IPS-20b (cell line): ENCODE data around the gene KCNMB1.

Experiments
- H3K27ac ChIP-seq: one replicate; pipeline ENCODE4 v1.5.1; 2013; ENCODE audit warnings: low read length
- H3K27me3 ChIP-seq: 2 replicates; pipeline ENCODE4 v1.6.1; 2013; ENCODE audit warnings: mild to moderate bottlenecking, low read length, inconsistent platforms; ENCODE audit not compliant: insufficient read depth
- H3K36me3 ChIP-seq: 2 replicates; pipeline ENCODE4 v1.6.1; 2013; ENCODE audit warnings: low read depth, mild to moderate bottlenecking, inconsistent platforms, low read length, moderate library complexity; ENCODE audit not compliant: insufficient read depth
- H3K4me1 ChIP-seq: 2 replicates; pipeline ENCODE4 v1.6.1; 2013; ENCODE audit warnings: mild to moderate bottlenecking, control low read depth, inconsistent platforms, low read length, moderate library complexity; ENCODE audit not compliant: insufficient read depth
- H3K4me3 ChIP-seq: 2 replicates; pipeline ENCODE4 v1.5.1; 2013; ENCODE audit warnings: mild to moderate bottlenecking, low read length, inconsistent platforms
- H3K9ac ChIP-seq: 2 replicates; pipeline ENCODE4 v1.6.1; 2013; ENCODE audit warnings: low read depth, mild to moderate bottlenecking, inconsistent platforms, low read length, moderate library complexity
- H3K9me3 ChIP-seq: 2 replicates; pipeline ENCODE4 v1.6.1; 2013; ENCODE audit warnings: mild to moderate bottlenecking, low read depth, low read length, inconsistent platforms; ENCODE audit not compliant: insufficient read depth

KCNMB1 gene

GRCh38 chr5:170427672-170428236, 38.6 kb upstream of the KCNMB1 start:
- H3K27me3 ChIP-seq = no peaks in the 10 kb centered on the region
- no peaks in the 10 kb centered on the region for H3K4me1 ChIP-seq
- no peaks in the 10 kb centered on the region for H3K36me3 ChIP-seq
- no peak overlapping the region for H3K27ac ChIP-seq
- H3K9ac ChIP-seq = no peak overlapping the region
- no peaks in the 10 kb centered on the region; the same call in 1 of the 2 replicates for H3K9me3 ChIP-seq
- H3K4me3 ChIP-seq = no peak overlapping the region

DNA sequence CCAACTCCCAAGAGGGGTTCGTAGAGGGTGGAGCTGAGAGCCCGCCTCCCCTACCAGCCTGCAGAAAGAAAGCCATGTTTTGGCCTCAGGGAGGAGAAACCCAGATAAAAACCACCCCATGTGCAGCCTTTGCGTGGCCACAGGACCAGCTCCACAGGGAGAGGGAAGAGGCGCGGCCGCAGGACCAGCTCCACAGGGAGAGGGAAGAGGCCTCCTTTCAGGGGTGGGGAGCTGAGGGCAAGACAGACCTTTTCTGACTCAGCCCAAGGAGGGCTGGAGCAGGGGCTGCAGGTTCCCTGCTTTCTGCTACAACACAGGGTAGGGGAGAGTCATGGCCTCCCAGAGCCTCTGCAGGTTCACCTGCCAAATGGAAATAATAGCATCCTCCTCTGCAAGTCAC, 37.6 kb upstream of the KCNMB1 start:
- no peak overlapping the region for H3K4me3 ChIP-seq
- H3K36me3 ChIP-seq = no peaks in the 10 kb centered on the region
- H3K9me3 ChIP-seq = no peaks in the 10 kb centered on the region
- no peak overlapping the region for H3K9ac ChIP-seq
- no peak overlapping the region for H3K27ac ChIP-seq
- H3K27me3 ChIP-seq = no peaks in the 10 kb centered on the region
- no peaks in the 10 kb centered on the region for H3K4me1 ChIP-seq

GRCh38 chr5:170426149-170426767, 37.1 kb upstream of the KCNMB1 start:
- H3K9ac ChIP-seq = no peak overlapping the region

GRCh38 chr5:170425731-170426130, 36.6 kb upstream of the KCNMB1 start:
- Histone ChIP-seq H3K9ac (no peak overlapping the region), H3K27ac (no peak overlapping the region), H3K9me3 (no peaks in the 10 kb centered on the region), H3K36me3 (no peaks in the 10 kb centered on the region), H3K4me1 (no peaks in the 10 kb centered on the region), H3K27me3 (no peaks in the 10 kb centered on the region), H3K4me3 (no peak overlapping the region)

More at GRCh38 chr5:170426149-170426767, 37.1 kb upstream of the KCNMB1 start:
- no peaks in the 10 kb centered on the region for H3K27me3 ChIP-seq
- H3K4me1 ChIP-seq = no peaks in the 10 kb centered on the region
- no peak overlapping the region for H3K27ac ChIP-seq
- no peaks in the 10 kb centered on the region for H3K36me3 ChIP-seq
- no peaks in the 10 kb centered on the region for H3K9me3 ChIP-seq
- no peak overlapping the region for H3K4me3 ChIP-seq

DNA sequence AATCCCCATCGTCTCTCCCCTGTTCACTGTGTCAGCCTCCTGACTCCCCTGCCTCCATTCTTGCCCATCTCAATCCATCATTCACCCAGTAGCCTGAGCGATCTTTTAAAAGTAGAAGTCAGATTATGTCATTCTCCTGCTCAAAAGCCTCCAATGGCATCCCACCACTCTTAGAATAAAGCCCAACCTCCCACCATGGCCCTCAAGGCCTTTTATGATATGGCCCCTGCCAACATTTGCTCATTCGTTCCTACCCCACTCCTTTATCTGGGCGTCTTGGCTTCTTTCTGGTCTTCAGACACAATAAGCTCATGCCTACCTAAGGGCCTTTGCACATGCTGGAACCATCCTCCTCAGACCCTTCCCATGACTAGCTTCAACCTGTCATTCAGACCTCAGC, 35.5 kb upstream of the KCNMB1 start:
- no peaks in the 10 kb centered on the region for H3K4me1 ChIP-seq
- H3K27ac ChIP-seq = no peak overlapping the region
- no peak overlapping the region for H3K9ac ChIP-seq
- no peaks in the 10 kb centered on the region for H3K36me3 ChIP-seq
- no peaks in the 10 kb centered on the region for H3K9me3 ChIP-seq
- H3K4me3 ChIP-seq = no peak overlapping the region
- H3K27me3 ChIP-seq = no peaks in the 10 kb centered on the region

DNA sequence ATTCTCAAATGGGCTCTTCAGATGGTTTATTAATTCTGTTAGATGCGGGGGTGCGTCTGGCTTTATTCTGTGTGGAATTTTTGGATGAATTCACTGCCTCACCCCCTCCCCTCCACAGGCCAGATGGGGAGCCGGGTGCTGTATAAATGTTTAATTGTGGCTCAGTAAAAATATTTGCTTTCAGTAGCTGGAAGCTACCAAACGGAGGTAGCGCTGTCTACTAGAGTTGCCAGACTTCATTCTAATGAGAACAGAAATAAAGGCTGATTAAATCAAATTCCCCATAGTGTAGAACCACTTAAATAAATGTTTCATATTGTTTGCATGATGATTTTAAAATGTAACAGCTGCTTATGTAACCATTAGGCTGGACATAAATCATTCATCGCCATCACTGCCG, 34.5 kb upstream of the KCNMB1 start:
- H3K4me1 ChIP-seq = no peaks in the 10 kb centered on the region
- no peak overlapping the region for H3K4me3 ChIP-seq
- no peaks in the 10 kb centered on the region for H3K36me3 ChIP-seq
- H3K9me3 ChIP-seq = no peaks in the 10 kb centered on the region
- H3K27me3 ChIP-seq = no peaks in the 10 kb centered on the region
- H3K9ac ChIP-seq = no peak overlapping the region
- no peak overlapping the region for H3K27ac ChIP-seq

GRCh38 chr5:170421826-170422225, 32.7 kb upstream of the KCNMB1 start:
- Histone ChIP-seq H3K4me3 (no peak overlapping the region), H3K9me3 (no peaks in the 10 kb centered on the region), H3K27me3 (no peaks in the 10 kb centered on the region), H3K9ac (no peak overlapping the region), H3K36me3 (no peaks in the 10 kb centered on the region), H3K27ac (no peak overlapping the region), H3K4me1 (no peaks in the 10 kb centered on the region)

DNA sequence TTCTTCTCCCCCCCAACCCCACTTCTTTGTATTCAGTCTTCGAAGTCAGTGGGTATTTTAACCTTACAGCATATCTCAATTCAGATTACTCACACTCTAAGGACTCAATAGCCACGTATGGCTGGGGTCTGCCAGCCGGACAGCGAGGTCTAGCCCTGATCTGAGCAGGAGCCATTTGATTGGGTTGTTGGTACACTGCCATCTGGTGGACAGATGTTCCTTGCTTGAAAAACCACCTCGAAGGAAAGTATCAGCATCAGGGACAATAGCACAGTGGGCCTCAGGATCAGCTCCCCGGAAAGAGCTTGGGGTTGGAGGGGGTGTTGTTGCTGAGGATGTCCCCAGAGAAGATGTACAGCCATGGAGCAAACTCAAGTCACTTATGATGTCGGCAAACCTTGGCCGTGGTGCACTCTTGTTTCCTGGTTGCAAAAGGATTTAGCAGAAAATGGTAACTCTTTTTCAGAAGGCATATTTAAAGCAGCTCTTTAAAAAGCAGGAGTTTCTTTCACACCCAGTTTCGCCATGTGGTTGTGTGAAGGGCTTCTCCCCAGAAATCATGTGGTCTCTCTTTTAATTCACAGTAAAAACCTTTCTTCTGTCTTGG, 31.7 kb upstream of the KCNMB1 start:
- no peak overlapping the region for H3K9ac ChIP-seq
- no peaks in the 10 kb centered on the region for H3K4me1 ChIP-seq
- H3K4me3 ChIP-seq = no peak overlapping the region
- H3K27ac ChIP-seq = no peak overlapping the region
- H3K36me3 ChIP-seq = no peaks in the 10 kb centered on the region
- no peaks in the 10 kb centered on the region for H3K27me3 ChIP-seq
- no peaks in the 10 kb centered on the region for H3K9me3 ChIP-seq

DNA sequence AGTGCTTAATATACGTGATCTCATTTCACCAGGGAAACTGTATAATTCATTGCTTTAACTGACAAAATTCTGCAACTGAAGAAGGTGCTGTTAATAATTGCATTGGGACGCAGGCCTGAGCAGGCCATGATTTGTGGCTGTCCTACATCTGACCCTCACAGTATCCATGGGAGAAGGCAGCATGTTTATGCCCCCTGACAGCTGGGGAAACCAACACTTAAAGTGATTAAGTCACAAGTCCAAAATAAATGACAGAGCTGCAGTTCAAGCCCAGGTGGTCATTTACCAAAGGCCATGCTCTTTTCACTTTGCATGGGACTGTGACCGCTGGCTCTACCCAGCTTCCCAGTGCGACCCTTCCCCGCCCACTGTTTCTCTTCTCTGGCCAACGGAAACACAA, 30.5 kb upstream of the KCNMB1 start:
- no peaks in the 10 kb centered on the region for H3K9me3 ChIP-seq

GRCh38 chr5:170418736-170419135, 29.6 kb upstream of the KCNMB1 start:
- no peak overlapping the region for H3K27ac ChIP-seq
- no peak overlapping the region for H3K9ac ChIP-seq
- H3K27me3 ChIP-seq = no peaks in the 10 kb centered on the region
- no peaks in the 10 kb centered on the region for H3K4me1 ChIP-seq
- no peaks in the 10 kb centered on the region for H3K9me3 ChIP-seq
- no peaks in the 10 kb centered on the region for H3K36me3 ChIP-seq
- no peak overlapping the region for H3K4me3 ChIP-seq

More for the DNA sequence above, 30.5 kb upstream of the KCNMB1 start:
- Histone ChIP-seq H3K4me1 (no peaks in the 10 kb centered on the region), H3K9ac (no peak overlapping the region), H3K27me3 (no peaks in the 10 kb centered on the region), H3K4me3 (no peak overlapping the region), H3K36me3 (no peaks in the 10 kb centered on the region), H3K27ac (no peak overlapping the region)

GRCh38 chr5:170416526-170416925, 27.4 kb upstream of the KCNMB1 start:
- Histone ChIP-seq H3K27ac (no peak overlapping the region), H3K36me3 (no peaks in the 10 kb centered on the region), H3K9ac (no peak overlapping the region), H3K4me3 (no peak overlapping the region), H3K27me3 (no peaks in the 10 kb centered on the region), H3K4me1 (no peaks in the 10 kb centered on the region), H3K9me3 (no peaks in the 10 kb centered on the region)

DNA sequence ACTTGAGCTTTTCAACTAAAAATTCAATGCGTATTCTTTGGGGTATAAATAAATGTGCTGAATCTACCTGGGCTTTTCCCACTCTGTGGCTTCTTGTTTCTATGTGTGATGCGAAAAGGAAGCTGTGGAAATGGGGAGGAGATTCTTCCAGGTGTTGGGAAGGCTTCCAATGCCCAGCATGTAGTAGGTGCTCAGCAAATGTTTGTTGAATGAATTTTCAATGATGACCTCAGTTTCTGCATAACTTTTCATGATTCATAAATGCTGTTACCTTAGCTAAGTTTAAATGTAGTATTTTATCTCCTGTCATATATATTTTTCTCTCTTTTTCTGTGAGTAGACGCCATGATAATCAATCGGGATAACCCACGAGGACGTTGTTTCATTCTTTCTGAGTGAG, 25.6 kb upstream of the KCNMB1 start:
- Histone ChIP-seq H3K9ac (no peak overlapping the region), H3K4me3 (no peak overlapping the region), H3K27me3 (no peaks in the 10 kb centered on the region)

More for the DNA sequence above, 25.6 kb upstream of the KCNMB1 start:
- H3K36me3 ChIP-seq = no peaks in the 10 kb centered on the region
- no peak overlapping the region for H3K27ac ChIP-seq
- H3K9me3 ChIP-seq = no peaks in the 10 kb centered on the region
- H3K4me1 ChIP-seq = no peaks in the 10 kb centered on the region
